Ovary (tissue), 3 donors: ENCODE measurements around the gene RIGI.

Experiments
- EP300 ChIP-seq: sonication (generic); formaldehyde crosslinking; IDR thresholded peaks from one replicate; pipeline ENCODE4 v1.6.1; 2017; ENCODE audit warnings: antibody characterized with exemption
- TF ChIP-seq, protein P1 (sequence below), 3 donors: fragments of 450-650 bp in 2 of 3; fragments of 200-600 bp in 1 of 3; IDR thresholded peaks; one replicate each; pipeline versions ENCODE4 v1.5.1 to v1.8.0; 2016 to 2022; ENCODE audit warnings: antibody characterized with exemption in 3 of 3, mild to moderate bottlenecking in 1 of 3
- donor health status: DM: no; HTN: no; CAD: no.

DNA sequence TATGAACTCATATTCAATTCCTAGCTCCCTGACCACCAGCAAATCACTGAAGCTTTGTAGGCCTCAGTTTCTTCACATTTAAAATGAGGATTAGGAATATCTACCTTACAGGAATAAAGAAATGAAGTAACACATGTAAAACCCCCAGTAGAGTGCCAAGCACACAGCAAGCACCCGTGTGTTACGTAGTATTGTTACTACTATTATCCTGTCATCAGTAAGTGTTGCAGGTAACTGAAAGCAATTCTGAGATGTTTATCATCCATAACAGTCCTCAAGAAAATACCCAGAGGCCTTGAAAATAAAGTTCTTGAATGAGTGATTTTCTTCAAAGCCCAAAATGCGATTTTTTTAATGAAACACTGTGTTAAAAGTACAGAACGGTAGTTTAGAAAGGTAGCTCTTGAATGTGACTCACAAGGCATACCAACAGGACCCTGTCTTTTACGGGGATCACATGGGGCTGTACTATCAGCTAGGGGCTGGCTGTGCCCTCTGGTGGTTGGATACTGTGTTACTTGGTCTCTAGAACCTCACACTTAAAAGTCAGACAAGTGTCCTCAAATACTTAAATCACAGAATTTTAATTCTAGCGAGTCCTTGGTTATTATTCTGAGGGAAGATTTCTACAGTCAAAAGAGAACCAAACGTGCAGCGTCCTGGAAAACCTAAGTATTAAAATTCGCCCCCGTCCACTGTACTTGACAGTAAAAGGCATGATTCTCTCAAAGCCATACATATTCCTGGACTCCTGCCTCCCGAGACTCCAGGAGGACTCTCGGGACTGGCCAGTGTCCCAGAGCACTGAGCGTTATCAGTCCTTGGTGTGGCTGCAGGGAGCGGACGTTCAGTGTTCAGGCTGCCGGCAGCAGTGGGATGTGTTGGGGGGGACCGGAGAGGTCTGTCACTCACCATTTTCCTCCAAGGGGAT, 46.2 kb upstream of the RIGI start:
- TF ChIP-seq, protein P1, sequence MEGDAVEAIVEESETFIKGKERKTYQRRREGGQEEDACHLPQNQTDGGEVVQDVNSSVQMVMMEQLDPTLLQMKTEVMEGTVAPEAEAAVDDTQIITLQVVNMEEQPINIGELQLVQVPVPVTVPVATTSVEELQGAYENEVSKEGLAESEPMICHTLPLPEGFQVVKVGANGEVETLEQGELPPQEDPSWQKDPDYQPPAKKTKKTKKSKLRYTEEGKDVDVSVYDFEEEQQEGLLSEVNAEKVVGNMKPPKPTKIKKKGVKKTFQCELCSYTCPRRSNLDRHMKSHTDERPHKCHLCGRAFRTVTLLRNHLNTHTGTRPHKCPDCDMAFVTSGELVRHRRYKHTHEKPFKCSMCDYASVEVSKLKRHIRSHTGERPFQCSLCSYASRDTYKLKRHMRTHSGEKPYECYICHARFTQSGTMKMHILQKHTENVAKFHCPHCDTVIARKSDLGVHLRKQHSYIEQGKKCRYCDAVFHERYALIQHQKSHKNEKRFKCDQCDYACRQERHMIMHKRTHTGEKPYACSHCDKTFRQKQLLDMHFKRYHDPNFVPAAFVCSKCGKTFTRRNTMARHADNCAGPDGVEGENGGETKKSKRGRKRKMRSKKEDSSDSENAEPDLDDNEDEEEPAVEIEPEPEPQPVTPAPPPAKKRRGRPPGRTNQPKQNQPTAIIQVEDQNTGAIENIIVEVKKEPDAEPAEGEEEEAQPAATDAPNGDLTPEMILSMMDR (IDR thresholded peaks at IDR 0.05): peak in 2 of 3 donors; percentile 28 to 40
- TF ChIP-seq EP300: no peak
